GM15510 (cell line): ENCODE measurements around the gene ALS2.

ENCODE experiments used
- POLR2A ChIP-seq: IDR thresholded peaks from 3 replicates; pipeline ENCODE4 v1.6.1; 2011; ENCODE audit warnings: borderline replicate concordance; ENCODE audit not compliant: insufficient read length; ENCODE audit errors: extremely low read depth

The ALS2 gene

DNA sequence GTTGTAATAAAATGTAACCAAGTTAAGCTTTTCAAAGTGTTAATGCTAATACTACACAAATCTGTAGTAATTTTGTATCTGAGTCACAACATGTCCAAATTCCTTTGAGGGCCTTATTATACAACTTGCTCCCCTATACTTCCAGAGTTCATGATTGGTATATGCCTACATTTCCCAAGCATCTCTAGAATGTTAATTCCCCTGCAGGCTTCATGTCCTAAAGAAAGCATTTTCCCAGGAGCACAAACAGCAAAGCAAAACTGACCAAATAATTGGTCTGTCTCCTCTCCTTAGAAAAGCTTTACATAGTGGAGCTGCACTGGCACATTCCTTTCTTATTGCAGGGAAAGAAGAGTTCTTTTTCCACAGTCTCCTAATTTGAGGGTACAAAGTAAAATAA is 3.7 kb downstream of the ALS2 start:
- no peak for TF ChIP-seq POLR2A

DNA sequence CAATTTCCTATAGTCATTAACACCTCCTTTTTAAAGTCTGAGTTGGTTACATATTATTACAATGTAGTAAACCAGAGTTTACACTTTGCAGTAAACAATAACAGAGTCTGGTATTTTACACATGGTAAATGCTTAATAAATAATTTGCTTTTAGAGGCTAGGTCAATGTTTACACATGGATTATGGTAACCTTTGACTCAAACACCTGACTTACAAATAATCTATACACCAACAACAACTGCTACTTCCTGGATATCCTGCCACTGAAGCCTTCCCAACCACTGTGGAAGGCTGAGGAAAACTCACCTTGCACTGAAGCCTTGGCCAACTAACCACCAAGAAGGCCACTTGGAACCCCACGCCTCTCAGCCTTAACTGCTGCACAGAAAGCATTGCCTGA is 5.4 kb downstream of the ALS2 start:
- TF ChIP-seq POLR2A, result no peak

DNA sequence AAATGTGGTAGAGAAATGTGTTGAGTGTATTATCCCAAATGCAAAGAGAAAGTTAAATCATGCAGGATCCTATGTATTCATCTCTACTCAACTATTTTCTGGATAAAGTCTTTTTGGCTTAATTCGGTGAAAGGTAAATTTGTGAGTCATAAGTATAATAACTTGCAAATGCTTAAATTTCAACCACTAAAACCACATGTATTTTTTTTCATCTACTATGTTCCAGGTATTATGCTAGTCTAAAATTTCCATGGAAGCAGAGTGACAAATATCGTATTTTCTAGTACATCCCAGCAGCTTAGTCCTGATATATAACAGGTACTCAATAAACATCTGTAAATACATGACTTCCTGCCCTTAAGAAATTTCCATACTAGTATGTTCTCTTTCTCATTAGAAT is 6.2 kb downstream of the ALS2 start:
- no peak for TF ChIP-seq POLR2A

DNA sequence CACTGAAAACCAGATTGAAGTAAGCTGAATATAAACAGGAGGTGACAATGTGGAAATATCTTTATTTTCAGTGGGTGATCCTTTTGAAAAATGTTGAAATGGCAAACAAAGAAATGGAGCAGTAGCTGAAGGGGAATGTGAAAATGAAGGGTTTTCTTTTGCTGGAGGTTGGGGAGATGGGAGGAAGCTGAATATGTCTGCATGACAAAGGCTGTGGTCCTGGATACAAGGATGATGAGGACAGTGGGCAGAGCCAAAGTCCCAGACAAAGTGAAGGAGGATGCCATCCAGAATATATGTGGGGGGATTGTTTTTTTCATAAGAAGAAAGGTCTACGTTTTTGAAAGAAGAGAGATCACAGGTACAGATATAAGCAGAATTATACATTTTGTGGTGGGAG is 6.7 kb downstream of the ALS2 start:
- TF ChIP-seq POLR2A, result no peak

DNA sequence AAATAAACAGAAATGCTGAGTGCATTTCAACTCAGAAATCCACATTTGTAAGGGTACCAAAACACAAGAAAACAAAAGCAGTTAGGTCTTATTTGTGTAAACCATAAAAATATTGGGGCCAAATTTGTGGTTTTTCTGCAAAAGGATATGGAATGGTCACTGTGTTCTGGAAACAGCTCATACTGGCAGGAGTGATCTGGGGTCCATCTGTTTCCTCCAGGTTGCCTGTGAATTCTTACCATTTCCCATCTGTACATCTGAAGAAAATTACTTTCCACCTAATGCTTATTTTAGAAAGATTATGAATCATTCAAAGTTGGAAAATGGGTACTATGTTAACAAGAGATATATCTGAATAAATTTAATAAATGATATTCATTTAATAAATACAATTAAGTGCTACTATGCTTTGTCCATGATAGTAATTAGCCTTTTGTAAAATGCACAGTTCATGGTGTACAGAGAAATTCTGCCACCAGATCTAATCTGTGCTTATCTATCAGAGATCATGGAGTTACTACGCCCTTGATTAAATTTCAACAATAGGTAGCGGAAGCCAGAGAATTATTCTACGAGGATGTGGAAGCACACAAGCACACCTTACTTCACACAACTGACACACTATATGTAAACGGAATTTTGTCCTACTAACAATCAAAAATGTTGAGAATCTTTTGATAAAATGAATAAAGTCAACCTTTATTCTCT is 10.9 kb downstream of the ALS2 start:
- TF ChIP-seq POLR2A, result no peak

DNA sequence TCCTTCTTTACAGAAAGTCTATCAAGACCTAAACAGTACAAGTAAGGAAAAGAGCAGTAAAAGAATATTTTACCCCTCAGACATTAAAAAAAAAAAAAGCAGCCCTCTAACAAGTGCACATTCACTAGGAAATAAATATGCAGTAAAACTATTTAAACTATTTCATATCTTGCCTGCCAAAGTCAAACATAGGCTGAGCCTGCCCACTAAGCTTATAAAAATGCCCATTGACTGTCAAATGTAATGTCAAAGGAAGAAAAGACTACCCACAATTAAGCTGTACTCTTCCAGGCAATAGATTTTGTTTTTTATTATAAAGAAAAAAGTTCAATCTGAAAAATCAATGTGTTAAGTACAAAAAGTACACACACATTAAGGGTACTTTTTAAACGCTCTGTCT is 11.8 kb downstream of the ALS2 start:
- no peak for TF ChIP-seq POLR2A

DNA sequence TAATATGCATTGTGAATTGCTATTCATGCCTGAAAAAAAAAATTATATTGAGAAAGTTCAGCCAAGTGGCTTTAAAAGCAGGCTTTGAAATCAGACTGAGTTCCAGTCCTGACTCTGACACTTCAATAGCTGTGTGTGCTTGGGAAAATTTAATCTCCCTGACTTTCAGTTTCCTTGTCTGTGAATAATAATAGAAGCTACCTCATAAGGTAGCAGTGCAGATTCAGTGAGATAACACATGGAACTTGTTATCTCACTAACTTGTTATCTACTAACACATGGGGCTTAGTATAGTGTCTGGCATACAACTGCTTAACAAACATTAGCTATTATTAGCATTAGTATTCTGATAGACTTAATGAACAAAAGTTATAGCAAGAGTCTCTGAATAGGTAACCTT is 14.9 kb downstream of the ALS2 start:
- TF ChIP-seq POLR2A, result no peak

DNA sequence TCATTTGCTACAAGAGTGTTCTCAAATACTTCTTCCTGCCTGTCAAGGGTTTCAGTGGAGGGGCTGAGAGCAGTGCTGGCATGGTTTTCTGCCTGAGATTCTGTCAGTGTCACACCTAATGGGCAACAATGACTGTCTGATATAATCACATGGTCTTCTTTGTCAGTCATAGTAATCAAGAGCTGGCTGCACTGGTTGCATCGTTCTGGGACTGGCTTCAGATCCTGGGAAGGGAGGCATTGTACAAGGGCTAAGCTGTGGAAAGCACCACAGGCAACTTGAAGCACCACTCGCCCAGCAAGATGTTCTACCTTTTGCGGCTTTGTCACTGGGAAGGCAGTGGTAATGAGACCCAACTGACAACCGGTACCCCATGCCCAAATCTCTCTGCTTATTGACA is 19.6 kb downstream of the ALS2 start:
- TF ChIP-seq POLR2A, result no peak

DNA sequence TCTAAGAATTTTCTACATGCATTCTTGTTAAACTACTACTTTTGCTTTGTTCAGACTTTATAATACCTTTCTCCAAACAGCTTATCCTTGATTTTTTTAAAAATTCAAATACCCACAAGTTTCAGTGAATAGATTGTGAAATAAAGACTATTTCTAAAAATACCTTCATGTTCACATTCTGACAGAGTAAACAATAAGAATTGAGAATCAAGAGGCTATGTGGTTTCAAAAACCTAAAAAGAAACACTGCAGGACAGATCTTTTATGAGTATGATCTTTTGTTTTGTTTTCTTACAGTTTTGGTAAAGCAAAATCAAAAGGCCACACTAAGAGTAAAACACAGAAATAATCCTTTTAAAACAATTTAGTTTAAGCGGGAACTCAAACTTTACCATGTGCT is 21.2 kb downstream of the ALS2 start:
- TF ChIP-seq POLR2A, result no peak

DNA sequence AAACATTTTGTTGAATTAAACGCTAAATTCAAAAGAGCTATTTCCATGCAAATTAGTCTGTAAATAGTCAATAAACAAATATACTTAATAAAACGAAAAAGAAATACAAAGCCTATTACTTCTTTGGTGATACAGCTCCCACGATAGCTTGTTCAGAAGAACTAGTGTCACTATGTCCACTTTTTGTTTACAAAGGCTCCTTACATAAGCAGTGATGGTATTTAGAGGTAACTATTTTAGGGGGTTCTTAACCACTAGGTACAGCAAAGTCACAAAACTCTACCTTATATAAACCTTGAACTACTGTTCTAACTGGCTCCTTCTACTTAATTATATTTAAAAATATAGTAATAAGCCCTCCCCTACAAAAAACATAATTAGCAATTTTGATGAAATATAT is 21.9 kb downstream of the ALS2 start:
- no peak for TF ChIP-seq POLR2A

DNA sequence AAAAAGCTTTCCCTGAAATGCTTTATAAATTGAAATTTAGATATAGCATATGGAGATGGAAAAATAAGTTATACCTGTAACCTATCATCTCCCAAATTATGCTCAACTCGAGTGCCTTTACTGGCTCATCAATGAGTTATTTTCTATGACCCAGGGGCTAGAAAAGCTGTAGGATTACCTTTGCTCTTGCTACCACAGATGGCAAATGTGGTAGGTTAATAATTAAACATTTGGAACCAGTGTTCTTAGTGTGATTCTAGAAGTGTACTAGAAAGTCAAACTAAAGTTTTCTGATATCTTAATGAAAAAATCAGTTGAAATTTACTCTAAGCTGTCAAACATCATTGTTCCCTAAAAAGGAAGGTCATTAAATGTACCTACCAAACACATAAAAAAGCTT is 22.5 kb downstream of the ALS2 start:
- no peak for TF ChIP-seq POLR2A

DNA sequence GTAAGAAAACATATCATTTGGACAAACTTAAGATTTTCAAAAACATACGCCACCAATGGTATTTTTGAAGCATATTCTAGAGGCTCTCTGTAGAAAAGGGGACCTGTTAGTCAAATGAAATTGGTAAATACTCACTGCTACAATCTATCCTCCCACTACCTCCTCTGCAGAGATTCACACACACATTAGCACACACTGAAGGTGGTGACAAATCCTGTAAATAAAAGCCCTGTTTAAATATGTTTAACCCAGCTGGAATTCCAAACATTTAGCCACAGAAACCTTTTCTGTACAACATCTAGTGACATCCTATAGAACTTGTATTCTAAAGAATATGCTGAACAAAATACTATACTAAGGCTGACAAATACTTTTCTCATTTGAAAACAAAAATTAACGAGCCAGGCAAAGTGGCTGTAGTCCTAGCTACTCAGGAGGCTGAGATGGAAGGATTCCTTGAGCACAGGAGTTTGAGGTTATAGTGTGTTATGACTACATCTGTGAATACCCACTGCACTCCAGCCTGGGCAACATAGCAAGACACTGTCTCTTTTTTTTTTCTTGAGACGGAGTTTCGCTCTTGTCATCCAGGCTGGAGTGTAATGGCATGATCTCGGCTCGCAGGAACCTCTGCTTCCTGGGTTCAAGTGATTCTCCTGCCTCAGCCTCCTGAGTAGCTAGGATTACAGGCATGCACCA is 25.9 kb downstream of the ALS2 start:
- TF ChIP-seq POLR2A, result no peak

DNA sequence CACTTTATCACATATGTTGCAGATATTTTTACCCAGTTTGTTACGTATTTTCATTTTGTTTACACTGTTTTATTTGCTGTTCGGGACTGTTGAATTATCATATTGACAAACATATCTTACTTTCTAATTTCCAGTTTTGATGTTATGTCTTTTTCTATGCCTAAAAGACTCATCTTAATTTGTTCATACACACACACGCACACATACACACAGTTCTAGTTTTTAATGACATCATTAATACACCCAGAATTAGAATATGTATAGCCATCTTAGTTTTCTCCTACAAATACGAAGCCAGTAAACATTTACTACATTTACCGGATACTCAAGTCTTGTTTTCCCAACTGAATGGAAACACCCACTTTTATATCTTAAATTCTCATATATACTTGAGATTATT is 29.2 kb downstream of the ALS2 start:
- no peak for TF ChIP-seq POLR2A

DNA sequence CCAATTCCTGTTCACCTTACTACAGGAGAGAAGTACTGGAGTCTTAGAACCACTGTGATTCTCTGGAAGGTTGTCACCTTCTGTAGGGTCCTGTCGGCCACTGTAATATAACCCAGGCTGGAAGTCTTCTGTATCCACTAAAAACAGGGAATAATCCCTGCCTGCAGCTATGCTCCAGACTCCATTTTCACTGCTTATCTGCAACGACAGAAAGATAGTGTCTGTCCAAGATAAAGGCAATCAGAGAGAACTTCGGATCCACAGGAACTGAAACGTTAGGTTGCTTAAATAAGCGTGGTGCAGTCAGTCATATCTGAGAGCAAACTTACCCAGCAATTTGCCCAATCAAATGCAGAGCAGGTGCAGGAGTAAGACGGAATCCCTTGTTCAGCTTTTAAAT is 34.2 kb downstream of the ALS2 start:
- TF ChIP-seq POLR2A, result no peak

DNA sequence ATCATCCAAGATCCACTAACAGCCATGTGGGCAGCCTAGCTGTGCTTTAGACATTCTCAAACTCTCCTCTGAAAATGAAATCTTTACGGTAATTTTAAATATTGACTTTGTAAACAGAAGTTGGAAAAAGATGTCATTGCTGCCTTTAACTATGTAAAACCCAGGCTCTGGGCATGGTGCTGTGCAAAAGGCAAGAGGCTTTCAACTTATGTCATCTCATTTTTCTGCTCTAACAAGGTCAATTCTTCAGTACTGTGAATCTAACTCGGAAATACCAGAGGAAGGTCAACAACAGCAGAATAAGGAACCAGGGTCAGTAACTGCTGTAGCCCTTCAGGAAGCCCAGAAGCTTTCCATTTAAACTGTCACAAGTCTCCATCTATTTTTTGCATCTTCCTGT is 45.2 kb downstream of the ALS2 start:
- no peak for TF ChIP-seq POLR2A

DNA sequence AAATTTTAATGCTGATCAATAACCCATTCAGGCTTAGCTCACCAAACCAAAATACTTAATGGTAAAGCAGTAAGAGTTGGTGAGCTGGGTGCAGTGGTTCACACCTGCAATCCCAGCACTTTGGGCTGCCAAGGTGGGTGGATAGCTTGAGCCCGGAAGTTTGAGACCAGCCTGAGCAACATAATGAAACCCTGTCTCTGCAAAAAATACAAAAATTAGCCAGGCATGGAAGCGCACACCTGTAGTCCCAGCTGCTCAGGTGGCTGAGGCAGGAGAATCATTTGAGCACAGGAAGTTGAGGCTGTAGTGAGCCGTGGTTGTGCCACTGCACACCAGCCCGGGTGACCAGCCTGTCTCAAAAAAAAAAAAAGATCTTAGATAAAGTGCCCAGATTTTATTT is 46.6 kb downstream of the ALS2 start:
- no peak for TF ChIP-seq POLR2A
